ENCODE results near the gene NISCH. TPM values are rescaled to one million over a fixed set of nuclear protein-coding genes. Genes with fewer than 3 reads are reported as not detected.

Gene NISCH
- total RNA-seq, 1 experiment from 2014 or later = 72.8 TPM

DNA sequence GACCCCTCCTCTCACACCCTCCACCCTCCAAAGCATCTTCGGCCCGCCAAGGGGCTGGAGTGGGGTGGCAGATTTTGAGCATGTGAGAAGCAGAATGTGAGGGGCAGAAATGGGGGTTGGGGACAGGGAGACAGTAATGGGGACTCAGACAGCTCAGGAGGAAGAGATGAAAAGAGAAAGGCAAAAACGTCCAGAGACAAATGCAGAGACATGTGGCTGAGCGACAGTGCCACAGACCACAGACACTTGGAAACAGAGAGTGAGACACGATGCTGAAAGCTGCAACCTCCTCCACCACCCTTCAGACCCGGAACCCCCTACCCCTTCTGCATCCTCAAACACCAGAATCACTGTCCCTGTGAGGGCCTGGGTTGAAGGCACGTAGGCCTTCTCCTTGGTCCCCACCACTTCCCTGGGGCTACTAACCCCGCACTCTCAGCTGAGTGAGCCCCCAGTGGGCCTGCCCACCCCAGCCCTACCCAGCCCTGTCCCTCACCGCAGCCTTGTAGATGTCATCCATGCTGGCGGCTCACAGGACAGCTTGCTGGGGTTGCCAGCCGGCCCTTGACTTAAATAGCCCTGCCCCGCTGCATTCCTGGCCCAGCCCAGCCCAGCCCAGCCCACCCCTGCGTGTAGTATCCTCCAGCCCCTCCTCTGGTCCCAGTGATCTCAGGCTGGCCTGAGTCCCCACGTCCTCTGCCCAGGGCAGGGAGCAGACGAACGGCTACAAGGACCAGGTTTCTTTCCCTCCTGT lies 1.7 kb upstream of the NISCH start, which contains the start of gene TNNC1:
Gene TNNC1 (minus strand): TSS at position 546 of the 754 bp plus-strand sequence. CDS start 26 bp downstream, at position 520.
- Histone ChIP-seq H3K4me3 (replicated peaks in 1 of 2; ENCODE audit: low read depth in 1 of 2, low read length in 2 of 2) (peak within 1 kb of the TSS; percentile 80 to 94), H3K27me3 (ENCODE audit: insufficient read depth, low read length) (no peaks in the 10 kb centered on the region), H3K9ac (ENCODE audit: low read length) (peak within 1 kb of the TSS; percentile 95), H3K4me1 (ENCODE audit: control insufficient read depth in 1 of 2, insufficient read depth in 2 of 2, low read length in 2 of 2) (peaks cover 46 to 71% of the 10 kb centered on the region in 2 experiments), H3K9me3 (ENCODE audit: control insufficient read depth in 1 of 2, insufficient read depth in 1 of 2, low read depth in 1 of 2, low read length in 2 of 2) (no peaks in the 10 kb centered on the region), H3K27ac (ENCODE audit: low read depth, low read length) (peak within 1 kb of the TSS; percentile 66), H4K20me1 (ENCODE audit: insufficient read depth) (no peaks in the 10 kb centered on the region), H3K4me2 (ENCODE audit: low read length) (peak within 1 kb of the TSS; percentile 89), H3K36me3 (ENCODE audit: control insufficient read depth in 1 of 2, insufficient read depth in 2 of 2, low read length in 2 of 2) (peaks cover 8 to 19% of the 10 kb centered on the region in 2 experiments), H2AFZ (ENCODE audit: low read depth, low read length, poor library complexity, severe bottlenecking) (no peak within 1 kb of the TSS), H3K9me2 (ENCODE audit: insufficient read depth) (no peaks in the 10 kb centered on the region), H3K79me2 (ENCODE audit: insufficient read depth, low read length) (peaks cover 30% of the 10 kb centered on the region)
- TF ChIP-seq, protein P1, sequence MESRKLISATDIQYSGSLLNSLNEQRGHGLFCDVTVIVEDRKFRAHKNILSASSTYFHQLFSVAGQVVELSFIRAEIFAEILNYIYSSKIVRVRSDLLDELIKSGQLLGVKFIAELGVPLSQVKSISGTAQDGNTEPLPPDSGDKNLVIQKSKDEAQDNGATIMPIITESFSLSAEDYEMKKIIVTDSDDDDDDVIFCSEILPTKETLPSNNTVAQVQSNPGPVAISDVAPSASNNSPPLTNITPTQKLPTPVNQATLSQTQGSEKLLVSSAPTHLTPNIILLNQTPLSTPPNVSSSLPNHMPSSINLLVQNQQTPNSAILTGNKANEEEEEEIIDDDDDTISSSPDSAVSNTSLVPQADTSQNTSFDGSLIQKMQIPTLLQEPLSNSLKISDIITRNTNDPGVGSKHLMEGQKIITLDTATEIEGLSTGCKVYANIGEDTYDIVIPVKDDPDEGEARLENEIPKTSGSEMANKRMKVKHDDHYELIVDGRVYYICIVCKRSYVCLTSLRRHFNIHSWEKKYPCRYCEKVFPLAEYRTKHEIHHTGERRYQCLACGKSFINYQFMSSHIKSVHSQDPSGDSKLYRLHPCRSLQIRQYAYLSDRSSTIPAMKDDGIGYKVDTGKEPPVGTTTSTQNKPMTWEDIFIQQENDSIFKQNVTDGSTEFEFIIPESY (IDR thresholded peaks at IDR 0.05; ENCODE audit: extremely low read depth, insufficient replicate concordance, low read length) = no peak
- TF ChIP-seq EGR1 (IDR thresholded peaks at IDR 0.05; ENCODE audit: low read depth) = no peak
- TF ChIP-seq RAD21 (IDR thresholded peaks at IDR 0.05; ENCODE audit: low read depth) = no peak
- TF ChIP-seq, protein P2, sequence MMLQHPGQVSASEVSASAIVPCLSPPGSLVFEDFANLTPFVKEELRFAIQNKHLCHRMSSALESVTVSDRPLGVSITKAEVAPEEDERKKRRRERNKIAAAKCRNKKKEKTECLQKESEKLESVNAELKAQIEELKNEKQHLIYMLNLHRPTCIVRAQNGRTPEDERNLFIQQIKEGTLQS (IDR thresholded peaks at IDR 0.05) = no peak
- no peak for TF ChIP-seq SIN3A (IDR thresholded peaks at IDR 0.05; ENCODE audit: low read depth)
- no peak for TF ChIP-seq YY1 (IDR thresholded peaks at IDR 0.05; ENCODE audit: extremely low read depth, insufficient replicate concordance, low read depth, low read length)
- TF ChIP-seq SP1 (IDR thresholded peaks at IDR 0.05; ENCODE audit: low read depth) = no peak
- ATAC-seq (no peak), DNase-seq (ENCODE audit: low read depth, low spot score) (no peak)
- CTCF ChIA-PET = no interaction called here
- POLR2A ChIA-PET = interaction anchor here (1.7 kb wide), 1 partner anchor 83 kb away, joined by 8 read pairs; the partner anchor contains the start of gene UQCC5
- intact Hi-C loops (cut with micrococcal nuclease) = no loop called here
- BruUV-seq (replicated peaks) = no TSS peak
- RAD21 ChIA-PET (ENCODE audit: low non-redundant PET in 1 of 2, low total read pairs in 2 of 2, uncharacterized antibody in 2 of 2, unreplicated experiment in 2 of 2) = interaction anchor here in 1 of 2 experiments (0.6 kb wide), 1 partner anchor 183 kb away, joined by 3 read pairs; no protein-coding TSS in a partner anchor

Data from HCT116 (cell line).